Measurements from ENCODE around the gene ALDOA. TPM values are rescaled to one million over a fixed set of nuclear protein-coding genes. Genes with fewer than 3 reads are reported as not detected.

ALDOA gene
- total and polyA plus RNA-seq, 9 of the 15 experiments (the other 6 are each of a cell fraction or from before 2014, with no cell fraction given), result 311 to 2,224 (median 1,293) TPM

DNA sequence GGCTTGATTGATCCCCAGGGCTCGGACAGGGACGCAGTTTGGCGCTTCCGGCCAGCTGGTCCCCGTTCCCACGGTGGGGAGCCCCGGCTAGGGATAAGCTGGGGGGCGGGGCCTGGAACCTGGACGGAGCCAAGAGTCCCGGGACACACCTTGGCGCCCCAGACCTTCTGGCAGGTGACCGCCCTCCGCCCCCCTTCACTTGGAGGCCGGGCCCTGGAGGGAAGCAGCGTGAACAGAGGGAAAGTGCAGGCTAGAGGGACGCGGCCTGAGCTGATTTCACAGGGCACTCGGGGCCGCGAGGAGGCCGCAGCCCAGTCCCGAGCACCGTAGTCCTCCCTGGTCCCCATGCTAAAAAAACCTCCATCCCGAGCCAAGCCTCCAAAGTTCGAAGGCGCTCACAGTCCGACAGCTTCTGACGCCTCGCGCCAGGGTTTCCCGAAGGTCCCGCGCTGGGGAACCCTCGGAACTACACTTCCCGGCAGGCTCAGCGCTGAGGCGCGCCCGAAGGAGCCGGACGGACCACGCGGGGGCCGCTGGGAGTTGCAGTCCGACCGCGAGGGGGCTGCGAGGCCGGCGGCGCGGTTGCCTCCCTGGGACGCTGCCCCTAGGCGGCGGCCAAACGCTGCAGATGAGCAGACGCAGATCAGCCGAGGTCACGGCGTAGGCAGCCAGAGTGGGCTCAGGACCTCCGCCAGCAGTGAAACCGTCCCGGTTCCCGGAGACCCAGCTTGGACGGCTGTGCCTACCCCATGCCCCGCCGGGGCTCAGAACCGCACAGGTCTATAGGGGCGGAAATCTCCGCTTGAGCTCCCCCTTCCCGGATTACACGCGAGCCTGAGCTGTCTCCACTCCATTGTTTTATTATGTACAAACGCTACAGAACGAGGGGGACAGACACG, 26.2 kb downstream of the ALDOA start, which contains the start of gene TBX6 (continued):
- TF ChIP-seq GATAD2A (IDR thresholded peaks at IDR 0.05) (0 out of 2 replicates have a peak, but pooled peaks have one; percentile 14), ZNF41 (CRISPR knock-in tag; conservative IDR thresholded peaks at IDR 0.05) (no peak), ZFX (CRISPR knock-in tag; IDR thresholded peaks at IDR 0.05) (peak; percentile 52), ELF2 (CRISPR knock-in tag; IDR thresholded peaks at IDR 0.05) (no peak), CREM (IDR thresholded peaks at IDR 0.05; ENCODE audit: low read depth) (peak; percentile 89), ZNF197 (CRISPR knock-in tag; IDR thresholded peaks at IDR 0.05; ENCODE audit: low read depth) (peak; percentile 96), ZNF707 (CRISPR knock-in tag; conservative IDR thresholded peaks at IDR 0.05) (no peak)
- TF ChIP-seq, protein P1, sequence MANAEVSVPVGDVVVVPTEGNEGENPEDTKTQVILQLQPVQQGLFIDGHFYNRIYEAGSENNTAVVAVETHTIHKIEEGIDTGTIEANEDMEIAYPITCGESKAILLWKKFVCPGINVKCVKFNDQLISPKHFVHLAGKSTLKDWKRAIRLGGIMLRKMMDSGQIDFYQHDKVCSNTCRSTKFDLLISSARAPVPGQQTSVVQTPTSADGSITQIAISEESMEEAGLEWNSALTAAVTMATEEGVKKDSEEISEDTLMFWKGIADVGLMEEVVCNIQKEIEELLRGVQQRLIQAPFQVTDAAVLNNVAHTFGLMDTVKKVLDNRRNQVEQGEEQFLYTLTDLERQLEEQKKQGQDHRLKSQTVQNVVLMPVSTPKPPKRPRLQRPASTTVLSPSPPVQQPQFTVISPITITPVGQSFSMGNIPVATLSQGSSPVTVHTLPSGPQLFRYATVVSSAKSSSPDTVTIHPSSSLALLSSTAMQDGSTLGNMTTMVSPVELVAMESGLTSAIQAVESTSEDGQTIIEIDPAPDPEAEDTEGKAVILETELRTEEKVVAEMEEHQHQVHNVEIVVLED (CRISPR knock-in tag; IDR thresholded peaks at IDR 0.05), result peak; percentile 81

Data from K562 (cell line).